Astrocyte (in vitro differentiated cells and primary cell): Measurements from ENCODE around the gene SMPDL3A. TPM values are rescaled to one million over a fixed set of nuclear protein-coding genes. Genes with fewer than 3 reads are reported as not detected.

Source experiments
- DNase-seq: peaks from one replicate; pipeline ENCODE4 v3.0.0-alpha.2; 2010; ENCODE audit warnings: low read depth
- FAIRE-seq: peaks from 2 replicates; lab custom pipeline; 2011; peaks lifted over from hg19 to GRCh38; lab: Jason Lieb, UNC
- H2AFZ ChIP-seq: 2 replicates; pipeline ENCODE4 v1.6.0; 2012; ENCODE audit warnings: low read depth, low read length, inconsistent platforms
- H3K27ac ChIP-seq: 2 replicates; pipeline ENCODE4 v1.5.1; 2011; ENCODE audit warnings: low read depth, low read length, inconsistent platforms
- H3K27me3 ChIP-seq: 2 replicates; pipeline ENCODE4 v1.6.0; 2011; ENCODE audit warnings: low read length, inconsistent platforms; ENCODE audit not compliant: insufficient read depth
- H3K36me3 ChIP-seq: 2 replicates; pipeline ENCODE4 v1.5.1; 2011; ENCODE audit warnings: low read length, inconsistent platforms; ENCODE audit not compliant: insufficient read depth
- H3K4me1 ChIP-seq: 2 replicates; pipeline ENCODE4 v1.5.1; 2011; ENCODE audit warnings: low read length, inconsistent platforms; ENCODE audit not compliant: insufficient read depth
- H3K4me2 ChIP-seq: 2 replicates; pipeline ENCODE4 v1.6.0; 2012; ENCODE audit warnings: low read length, inconsistent platforms
- H3K4me3 ChIP-seq: 2 replicates; pipeline ENCODE4 v1.5.1; 2011; ENCODE audit warnings: low read depth, mild to moderate bottlenecking, low read length, inconsistent platforms; ENCODE audit not compliant: insufficient read depth
- H3K79me2 ChIP-seq: 2 replicates; pipeline ENCODE4 v1.6.0; 2012; ENCODE audit warnings: mild to moderate bottlenecking, low read length, inconsistent platforms; ENCODE audit not compliant: insufficient read depth
- H3K9ac ChIP-seq: 2 replicates; pipeline ENCODE4 v1.6.0; 2012; ENCODE audit warnings: mild to moderate bottlenecking, low read length, inconsistent platforms
- H3K9me3 ChIP-seq: 2 replicates; pipeline ENCODE4 v1.5.1; 2012; ENCODE audit warnings: low read depth, mild to moderate bottlenecking, low read length, inconsistent platforms; ENCODE audit not compliant: insufficient read depth
- H4K20me1 ChIP-seq: 2 replicates; pipeline ENCODE4 v1.6.0; 2012; ENCODE audit warnings: low read length, inconsistent platforms; ENCODE audit not compliant: insufficient read depth
- H3K27ac Mint-ChIP-seq: one replicate; pipeline ENCODE4 v1.8.0; 2021; ENCODE audit warnings: mild to moderate bottlenecking, mixed read lengths; ENCODE audit not compliant: unreplicated experiment
- H3K27me3 Mint-ChIP-seq: one replicate; pipeline ENCODE4 v1.8.0; 2021; ENCODE audit warnings: low read depth, mixed read lengths; ENCODE audit not compliant: unreplicated experiment
- H3K36me3 Mint-ChIP-seq: one replicate; pipeline ENCODE4 v1.8.0; 2021; ENCODE audit warnings: low read depth, mixed read lengths; ENCODE audit not compliant: unreplicated experiment
- H3K4me1 Mint-ChIP-seq: one replicate; pipeline ENCODE4 v1.8.0; 2021; ENCODE audit warnings: low read depth, mixed read lengths; ENCODE audit not compliant: unreplicated experiment
- H3K4me3 Mint-ChIP-seq: one replicate; pipeline ENCODE4 v1.8.0; 2021; ENCODE audit warnings: mild to moderate bottlenecking, moderate library complexity, mixed read lengths; ENCODE audit not compliant: unreplicated experiment
- H3K9me3 Mint-ChIP-seq: one replicate; pipeline ENCODE4 v1.8.0; 2021; ENCODE audit warnings: mild to moderate bottlenecking, mixed read lengths; ENCODE audit not compliant: unreplicated experiment
- EZH2 ChIP-seq: IDR thresholded peaks from 2 replicates; pipeline ENCODE4 v1.6.1; 2012; ENCODE audit warnings: mild to moderate bottlenecking, low read length, inconsistent platforms; ENCODE audit not compliant: insufficient read depth
- total RNA-seq: library from RNA; stranded (reverse); gene quantifications from 2 replicates; pipeline ENCODE4 v1.2.1, GENCODE V29; 2021
- TF ChIP-seq, protein P1 (sequence below): IDR thresholded peaks from 2 replicates; pipeline ENCODE4 v1.5.1; 2011; ENCODE audit warnings: low read depth, mild to moderate bottlenecking, inconsistent platforms, low read length, moderate library complexity; ENCODE audit not compliant: insufficient read depth

The SMPDL3A gene
- total RNA-seq, 1 donor from 2014 or later = 7.3 TPM

DNA sequence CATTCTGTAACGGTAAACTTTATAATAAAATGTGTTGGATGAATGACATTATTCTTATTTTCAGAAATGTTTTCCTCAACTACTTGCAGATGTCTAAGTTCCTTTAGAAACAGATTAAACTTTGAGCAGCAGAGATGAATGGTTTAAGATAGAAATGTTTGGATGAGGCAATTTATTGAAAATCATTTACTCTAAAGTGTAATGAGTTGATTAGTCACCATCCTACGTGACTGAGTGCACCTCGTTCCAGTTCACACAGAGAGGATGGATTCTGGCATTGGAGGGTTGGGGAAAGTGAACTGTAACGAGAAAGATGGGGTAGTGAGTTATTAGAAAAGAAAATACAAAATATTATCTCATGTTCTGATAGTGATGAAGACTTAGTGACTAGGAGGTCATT is 28.7 kb downstream of the SMPDL3A start:
- H3K4me3 Mint-ChIP-seq = no peak overlapping the region
- H3K27ac ChIP-seq = no peak overlapping the region
- H3K4me3 ChIP-seq = no peak overlapping the region
- no peaks in the 10 kb centered on the region for H3K9me3 ChIP-seq
- no peaks in the 10 kb centered on the region for H3K79me2 ChIP-seq
- no peak overlapping the region for H2AFZ ChIP-seq
- H3K4me2 ChIP-seq = no peak overlapping the region
- no peaks in the 10 kb centered on the region for H3K4me1 ChIP-seq
- H3K4me1 Mint-ChIP-seq = no peaks in the 10 kb centered on the region
- H3K9me3 Mint-ChIP-seq = no peaks in the 10 kb centered on the region
- H3K9ac ChIP-seq = no peak overlapping the region
- H4K20me1 ChIP-seq = no peaks in the 10 kb centered on the region
- no peaks in the 10 kb centered on the region for H3K27me3 ChIP-seq
- no peak for DNase-seq
- FAIRE-seq = no peak
- no peak overlapping the region for H3K27ac Mint-ChIP-seq
- no peaks in the 10 kb centered on the region for H3K36me3 Mint-ChIP-seq
- H3K36me3 ChIP-seq = no peaks in the 10 kb centered on the region
- TF ChIP-seq, protein P1, sequence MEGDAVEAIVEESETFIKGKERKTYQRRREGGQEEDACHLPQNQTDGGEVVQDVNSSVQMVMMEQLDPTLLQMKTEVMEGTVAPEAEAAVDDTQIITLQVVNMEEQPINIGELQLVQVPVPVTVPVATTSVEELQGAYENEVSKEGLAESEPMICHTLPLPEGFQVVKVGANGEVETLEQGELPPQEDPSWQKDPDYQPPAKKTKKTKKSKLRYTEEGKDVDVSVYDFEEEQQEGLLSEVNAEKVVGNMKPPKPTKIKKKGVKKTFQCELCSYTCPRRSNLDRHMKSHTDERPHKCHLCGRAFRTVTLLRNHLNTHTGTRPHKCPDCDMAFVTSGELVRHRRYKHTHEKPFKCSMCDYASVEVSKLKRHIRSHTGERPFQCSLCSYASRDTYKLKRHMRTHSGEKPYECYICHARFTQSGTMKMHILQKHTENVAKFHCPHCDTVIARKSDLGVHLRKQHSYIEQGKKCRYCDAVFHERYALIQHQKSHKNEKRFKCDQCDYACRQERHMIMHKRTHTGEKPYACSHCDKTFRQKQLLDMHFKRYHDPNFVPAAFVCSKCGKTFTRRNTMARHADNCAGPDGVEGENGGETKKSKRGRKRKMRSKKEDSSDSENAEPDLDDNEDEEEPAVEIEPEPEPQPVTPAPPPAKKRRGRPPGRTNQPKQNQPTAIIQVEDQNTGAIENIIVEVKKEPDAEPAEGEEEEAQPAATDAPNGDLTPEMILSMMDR = no peak
- no peak for TF ChIP-seq EZH2
- H3K27me3 Mint-ChIP-seq = no peaks in the 10 kb centered on the region

- no peaks in the 10 kb centered on the region for H3K27me3 Mint-ChIP-seq
These were observed 29.8 kb downstream of the SMPDL3A start for GRCh38 chr6:122818866-122819265.

DNA sequence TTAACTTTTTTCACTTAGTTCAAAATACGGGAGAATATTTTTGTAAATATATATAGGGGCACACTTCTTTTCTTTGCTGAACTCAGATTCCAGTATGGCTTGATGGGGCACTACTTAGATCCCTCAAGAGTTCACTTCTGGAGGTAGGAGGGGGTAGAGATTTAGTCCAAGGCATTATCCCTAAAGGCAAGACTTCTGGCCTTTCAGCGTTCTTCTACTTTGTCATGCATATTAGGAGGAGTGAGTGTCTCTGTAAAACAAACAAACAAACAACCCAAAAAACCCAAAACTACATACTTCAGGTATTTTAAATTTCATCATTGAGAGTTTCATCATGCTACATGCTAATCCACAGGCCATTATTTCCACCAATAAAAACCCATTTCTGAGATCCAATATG is 32.0 kb downstream of the SMPDL3A start:
- no peak overlapping the region for H3K9ac ChIP-seq
- H3K27me3 ChIP-seq = no peaks in the 10 kb centered on the region
- no peaks in the 10 kb centered on the region for H3K79me2 ChIP-seq
- Mint-ChIP-seq H3K4me3 (no peak overlapping the region), H3K27me3 (no peaks in the 10 kb centered on the region), H3K27ac (no peak overlapping the region), H3K9me3 (no peaks in the 10 kb centered on the region), H3K36me3 (no peaks in the 10 kb centered on the region), H3K4me1 (no peaks in the 10 kb centered on the region)
- H3K4me3 ChIP-seq = no peak overlapping the region
- no peak overlapping the region for H3K4me2 ChIP-seq
- H3K9me3 ChIP-seq = no peaks in the 10 kb centered on the region
- no peaks in the 10 kb centered on the region for H4K20me1 ChIP-seq
- H3K27ac ChIP-seq = no peak overlapping the region
- TF ChIP-seq, protein P1 = no peak
- TF ChIP-seq EZH2 = no peak
- DNase-seq = no peak
- FAIRE-seq = no peak
- H3K36me3 ChIP-seq = no peaks in the 10 kb centered on the region
- H3K4me1 ChIP-seq = no peaks in the 10 kb centered on the region
- no peak overlapping the region for H2AFZ ChIP-seq

More at GRCh38 chr6:122818866-122819265, 29.8 kb downstream of the SMPDL3A start:
- no peak overlapping the region for H3K4me3 ChIP-seq
- H3K4me1 ChIP-seq = no peaks in the 10 kb centered on the region
- no peak overlapping the region for H3K4me3 Mint-ChIP-seq
- H3K79me2 ChIP-seq = no peaks in the 10 kb centered on the region
- H3K9me3 ChIP-seq = no peaks in the 10 kb centered on the region
- H3K9ac ChIP-seq = no peak overlapping the region
- H3K4me1 Mint-ChIP-seq = no peaks in the 10 kb centered on the region
- H3K36me3 ChIP-seq = no peaks in the 10 kb centered on the region
- H4K20me1 ChIP-seq = no peaks in the 10 kb centered on the region
- no peaks in the 10 kb centered on the region for H3K36me3 Mint-ChIP-seq
- no peak overlapping the region for H3K27ac ChIP-seq
- no peak overlapping the region for H3K27ac Mint-ChIP-seq
- no peak for FAIRE-seq
- no peaks in the 10 kb centered on the region for H3K27me3 ChIP-seq
- peak; percentile 5 for DNase-seq
- no peaks in the 10 kb centered on the region for H3K9me3 Mint-ChIP-seq
- H2AFZ ChIP-seq = no peak overlapping the region
- H3K4me2 ChIP-seq = no peak overlapping the region
- no peak for TF ChIP-seq EZH2
- TF ChIP-seq, protein P1 = no peak
